ENCODE results near the gene PYGO1. TPM values are rescaled to one million over a fixed set of nuclear protein-coding genes. Genes with fewer than 3 reads are reported as not detected.
A peak's percentile ranks its signal among the peaks of the same experiment; 100 is the strongest.

PYGO1 gene
- total and polyA plus RNA-seq, 9 of the 15 experiments (the other 6 are each of a cell fraction or from before 2014, with no cell fraction given), result under 0.01 to 0.07 (median 0.02) TPM; not detected in 5

GRCh38 chr15:55522742-55523450 is 65.2 kb downstream of the PYGO1 start:
- POLR2A ChIA-PET, result no interaction called here
- H3K27me3 ChIP-seq (ENCODE audit: control insufficient read depth in 2 of 2, insufficient read depth in 2 of 2, low read length in 2 of 2), result no peaks in the 10 kb centered on the region
- TF ChIP-seq PML (IDR thresholded peaks at IDR 0.05; ENCODE audit: low read length), result no peak
- peak; percentile 61; the same call in 1 of the 2 replicates for TF ChIP-seq TEAD4 (IDR thresholded peaks at IDR 0.05; ENCODE audit: low read length)
- TF ChIP-seq TEAD4 (CRISPR knock-in tag; IDR thresholded peaks at IDR 0.05; ENCODE audit: borderline replicate concordance), result no peak
- peak; percentile 80 for TF ChIP-seq ARID1B (IDR thresholded peaks at IDR 0.05)
- peak; percentile 62 for TF ChIP-seq CBFA2T3 (IDR thresholded peaks at IDR 0.05)
- TF ChIP-seq CBFA2T2 (conservative IDR thresholded peaks at IDR 0.05), result peak; percentile 42
- TF ChIP-seq ZNF124 (CRISPR knock-in tag; IDR thresholded peaks at IDR 0.05), result no peak
- peak; percentile 38 for TF ChIP-seq NCOR1 (IDR thresholded peaks at IDR 0.05)
- no peak for TF ChIP-seq ZBTB40 (IDR thresholded peaks at IDR 0.05)
- no peak for TF ChIP-seq ZBTB40 (CRISPR knock-in tag; IDR thresholded peaks at IDR 0.05)
- TF ChIP-seq TAL1 (IDR thresholded peaks at IDR 0.05), result peak; percentile 75
- 0 out of 2 replicates have a peak, but pooled peaks have one; percentile 16 for TF ChIP-seq MTA2 (IDR thresholded peaks at IDR 0.05; ENCODE audit: low read depth)
- TF ChIP-seq SMARCA4 (IDR thresholded peaks at IDR 0.05), result 0 out of 2 replicates have a peak, but pooled peaks have one; percentile 25
- TF ChIP-seq TCF3 (CRISPR knock-in tag; IDR thresholded peaks at IDR 0.05), result peak; percentile 34; the same call in 1 of the 2 replicates
- peak; percentile 93 for TF ChIP-seq ZNF324 (CRISPR knock-in tag; IDR thresholded peaks at IDR 0.05)
- 0 out of 2 replicates have a peak, but pooled peaks have one; percentile 14 for TF ChIP-seq STAT5A (IDR thresholded peaks at IDR 0.05; ENCODE audit: borderline replicate concordance, low read length)
- no peak for TF ChIP-seq TFAM (CRISPR knock-in tag; conservative IDR thresholded peaks at IDR 0.05)

More at GRCh38 chr15:55522742-55523450, 65.2 kb downstream of the PYGO1 start:
- Histone ChIP-seq H3K27ac (ENCODE audit: extremely low read depth, low read depth, low read length) (no peak overlapping the region), H3K9me1 (ENCODE audit: control insufficient read depth, insufficient read depth, low read length) (no peaks in the 10 kb centered on the region), H4K20me1 (replicated peaks; ENCODE audit: control insufficient read depth, insufficient read depth, low read length) (no peaks in the 10 kb centered on the region), H3K36me3 (ENCODE audit: control insufficient read depth, insufficient read depth, low read length) (no peaks in the 10 kb centered on the region), H3K4me3 (no peak overlapping the region), H3K9ac (ENCODE audit: insufficient read depth in 1 of 2, low read depth in 2 of 2, low read length in 2 of 2) (no peak overlapping the region), H3K79me2 (ENCODE audit: control insufficient read depth, insufficient read depth, low read length) (no peaks in the 10 kb centered on the region), H3K9me3 (replicated peaks; ENCODE audit: control insufficient read depth, insufficient read depth, low read depth, low read length) (no peaks in the 10 kb centered on the region), H2AFZ (ENCODE audit: low read depth, low read length) (no peak overlapping the region), H3K4me2 (ENCODE audit: insufficient read depth, low read length) (no peak overlapping the region), H3K4me1 (replicated peaks in 1 of 2; ENCODE audit: control insufficient read depth in 2 of 2, insufficient read depth in 2 of 2, low read length in 2 of 2) (no peaks in the 10 kb centered on the region; a peak in 2 of 5 replicates)
- no peak for ATAC-seq
- WGBS (ENCODE audit: insufficient coverage, low coverage, missing lambda C conversion rate), result 0% methylated on average over 3 of the region's 3 CpGs
- BruUV-seq (replicated peaks), result no TSS peak
- intact Hi-C loops (cut with micrococcal nuclease), result no loop called here
- CTCF ChIA-PET (ENCODE audit: low intra/inter-chr PET ratio), result no interaction called here
- DNase-seq (ENCODE audit: extremely low read depth in 1 of 4, low spot score in 3 of 4), result no peak
- in situ Hi-C loops (cut with MboI), result no loop called here
- FAIRE-seq, result no peak
